ENCODE data around the gene MRTFA. TPM values are rescaled to one million over a fixed set of nuclear protein-coding genes. Genes with fewer than 3 reads are reported as not detected.

Gene MRTFA
- total RNA-seq, 1 experiment from 2014 or later, result 44.7 TPM

DNA sequence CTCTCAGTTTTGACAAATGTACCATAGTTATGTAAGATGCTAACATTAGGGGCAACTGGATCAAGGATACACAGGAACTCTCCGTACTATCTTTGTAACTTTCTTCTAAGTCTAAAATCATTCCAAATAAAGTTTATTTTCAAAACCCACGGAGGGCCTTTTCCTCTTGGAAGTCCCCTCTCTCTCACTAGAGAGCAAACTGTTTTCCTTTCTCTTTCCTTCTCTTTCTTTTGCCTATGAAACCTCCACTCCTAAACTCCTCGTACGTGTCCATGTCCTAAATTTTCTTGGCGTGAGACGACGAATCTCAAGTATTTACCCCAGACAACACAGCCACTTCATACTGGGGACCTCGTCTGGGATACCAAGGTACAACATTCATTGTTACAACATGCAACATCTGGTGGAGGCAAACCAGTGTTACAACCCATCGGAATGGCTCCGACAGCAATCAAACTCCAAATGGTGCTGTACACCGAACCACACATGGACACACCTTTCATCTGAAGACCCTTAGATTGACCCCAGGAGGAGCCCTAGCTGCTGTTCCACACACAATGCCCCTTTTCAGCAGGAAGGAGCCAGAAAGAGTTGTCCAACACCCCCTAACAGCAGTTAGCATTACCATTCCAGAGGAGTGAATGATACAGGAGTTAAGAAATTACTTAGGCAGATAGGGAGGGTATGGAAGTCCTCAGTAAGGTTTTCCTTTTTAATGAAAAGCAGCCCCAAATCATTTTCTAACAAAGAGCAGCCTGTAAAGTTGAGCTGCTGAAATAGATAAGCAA is 158.0 kb downstream of the MRTFA start:
- H3K4me1 ChIP-seq (replicated peaks; ENCODE audit: insufficient read depth), result peaks cover 46% of the 10 kb centered on the region
- no peaks in the 10 kb centered on the region for H3K27me3 ChIP-seq (ENCODE audit: insufficient read depth, low read depth)
- no TSS peak for BruUV-seq (replicated peaks)
- ChIA-PET POLR2A (ENCODE audit: unreplicated experiment) (interaction anchor here (0.7 kb wide), 1 partner anchor 31 kb away, joined by 3 read pairs; no protein-coding TSS in a partner anchor), CTCF (no interaction called here)
- TF ChIP-seq, protein P1, sequence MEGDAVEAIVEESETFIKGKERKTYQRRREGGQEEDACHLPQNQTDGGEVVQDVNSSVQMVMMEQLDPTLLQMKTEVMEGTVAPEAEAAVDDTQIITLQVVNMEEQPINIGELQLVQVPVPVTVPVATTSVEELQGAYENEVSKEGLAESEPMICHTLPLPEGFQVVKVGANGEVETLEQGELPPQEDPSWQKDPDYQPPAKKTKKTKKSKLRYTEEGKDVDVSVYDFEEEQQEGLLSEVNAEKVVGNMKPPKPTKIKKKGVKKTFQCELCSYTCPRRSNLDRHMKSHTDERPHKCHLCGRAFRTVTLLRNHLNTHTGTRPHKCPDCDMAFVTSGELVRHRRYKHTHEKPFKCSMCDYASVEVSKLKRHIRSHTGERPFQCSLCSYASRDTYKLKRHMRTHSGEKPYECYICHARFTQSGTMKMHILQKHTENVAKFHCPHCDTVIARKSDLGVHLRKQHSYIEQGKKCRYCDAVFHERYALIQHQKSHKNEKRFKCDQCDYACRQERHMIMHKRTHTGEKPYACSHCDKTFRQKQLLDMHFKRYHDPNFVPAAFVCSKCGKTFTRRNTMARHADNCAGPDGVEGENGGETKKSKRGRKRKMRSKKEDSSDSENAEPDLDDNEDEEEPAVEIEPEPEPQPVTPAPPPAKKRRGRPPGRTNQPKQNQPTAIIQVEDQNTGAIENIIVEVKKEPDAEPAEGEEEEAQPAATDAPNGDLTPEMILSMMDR (conservative IDR thresholded peaks at IDR 0.05), result no peak
- TF ChIP-seq EZH2 (IDR thresholded peaks at IDR 0.05; ENCODE audit: low read depth), result no peak
- H2AFZ ChIP-seq, result no peak overlapping the region
- no peaks in the 10 kb centered on the region for H3K36me3 ChIP-seq (ENCODE audit: low read depth)
- peak overlapping the region; percentile 5; the same call in 1 of the 2 replicates for H3K27ac ChIP-seq
- peaks cover 36% of the 10 kb centered on the region for H3K79me2 ChIP-seq (ENCODE audit: low read depth)
- peaks cover 32% of the 10 kb centered on the region for H3F3A ChIP-seq (ENCODE audit: insufficient read depth, low read depth)
- no peaks in the 10 kb centered on the region for H3K9me2 ChIP-seq (ENCODE audit: insufficient read depth)
- H3K9me3 ChIP-seq (ENCODE audit: insufficient read depth, low read depth), result no peaks in the 10 kb centered on the region
- H3K4me3 ChIP-seq, result no peak overlapping the region
- intact Hi-C loops (cut with micrococcal nuclease; ENCODE audit: unreplicated experiment), result no loop called here
- H4K20me1 ChIP-seq (ENCODE audit: insufficient read depth), result no peaks in the 10 kb centered on the region
- no peak for DNase-seq
- no peak overlapping the region for H3K4me2 ChIP-seq

DNA sequence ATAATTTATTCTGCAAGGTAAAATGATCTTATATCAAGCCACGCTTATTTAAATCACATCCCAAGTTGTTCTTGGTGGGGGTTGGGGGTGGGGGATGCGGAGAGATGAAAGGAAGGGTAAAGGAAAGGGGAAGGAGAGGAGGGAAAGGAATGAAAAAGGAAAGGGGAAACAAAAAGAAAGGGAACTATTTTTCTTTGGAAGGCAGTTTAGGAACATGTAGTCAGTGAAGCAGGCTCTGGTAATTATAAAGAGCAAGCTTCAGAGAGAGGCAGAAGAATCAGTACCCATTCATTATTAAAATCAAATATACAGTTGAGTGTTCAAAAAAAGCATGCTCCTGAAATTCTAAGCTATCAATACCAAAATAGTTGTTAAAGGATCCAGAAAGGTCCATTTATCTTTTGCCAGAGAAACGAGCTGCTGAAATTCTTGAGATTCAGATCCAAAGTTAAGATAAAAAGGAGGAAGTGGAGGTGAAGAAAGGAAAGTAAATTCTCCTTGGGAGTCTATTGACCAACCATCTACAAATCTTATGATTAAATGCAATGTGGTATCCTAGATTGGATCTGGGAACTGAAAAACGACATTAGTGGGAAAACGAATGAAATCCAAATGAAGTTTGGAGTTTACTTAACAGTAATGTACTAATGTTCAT is 158.7 kb downstream of the MRTFA start:
- Histone ChIP-seq H2AFZ (no peak overlapping the region), H3K9me2 (ENCODE audit: insufficient read depth) (no peaks in the 10 kb centered on the region), H3K36me3 (ENCODE audit: low read depth) (no peaks in the 10 kb centered on the region), H4K20me1 (ENCODE audit: insufficient read depth) (no peaks in the 10 kb centered on the region), H3K27me3 (ENCODE audit: insufficient read depth, low read depth) (no peaks in the 10 kb centered on the region), H3K4me2 (no peak overlapping the region), H3K4me3 (no peak overlapping the region), H3K27ac (peak overlapping the region; percentile 5; the same call in 1 of the 2 replicates), H3K79me2 (ENCODE audit: low read depth) (peaks cover 36% of the 10 kb centered on the region), H3K4me1 (replicated peaks; ENCODE audit: insufficient read depth) (peaks cover 43% of the 10 kb centered on the region), H3F3A (ENCODE audit: insufficient read depth, low read depth) (peaks cover 28% of the 10 kb centered on the region), H3K9me3 (ENCODE audit: insufficient read depth, low read depth) (no peaks in the 10 kb centered on the region)
- intact Hi-C loops (cut with micrococcal nuclease; ENCODE audit: unreplicated experiment), result no loop called here
- TF ChIP-seq, protein P1 (conservative IDR thresholded peaks at IDR 0.05), result no peak
- no peak for TF ChIP-seq EZH2 (IDR thresholded peaks at IDR 0.05; ENCODE audit: low read depth)
- BruUV-seq (replicated peaks), result no TSS peak
- no peak for DNase-seq
- CTCF ChIA-PET, result no interaction called here
- POLR2A ChIA-PET (ENCODE audit: unreplicated experiment), result interaction anchor here (0.7 kb wide), 1 partner anchor 32 kb away, joined by 3 read pairs; no protein-coding TSS in a partner anchor

DNA sequence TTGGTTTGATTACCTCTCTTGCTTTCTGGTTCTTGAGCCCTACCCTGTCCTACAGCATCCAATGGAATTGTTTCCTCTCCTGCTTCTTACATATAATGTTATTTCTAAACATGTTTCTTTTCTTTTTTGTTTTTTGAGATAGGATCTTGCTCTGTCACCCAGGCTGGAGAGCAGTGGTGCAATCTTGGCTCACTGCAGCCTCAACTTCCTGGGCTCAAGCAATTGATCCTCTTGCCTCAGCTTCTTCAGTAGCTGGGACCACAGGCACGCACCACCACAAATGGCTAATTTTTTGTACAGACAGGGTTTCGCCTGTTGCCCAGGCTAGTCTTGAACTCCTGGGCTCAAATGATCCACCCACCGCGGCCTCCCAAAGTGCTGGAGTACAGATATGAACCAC is 160.2 kb downstream of the MRTFA start:
- Histone ChIP-seq H3F3A (ENCODE audit: insufficient read depth, low read depth) (peaks cover 22% of the 10 kb centered on the region), H3K9me3 (ENCODE audit: insufficient read depth, low read depth) (no peaks in the 10 kb centered on the region), H3K27me3 (ENCODE audit: insufficient read depth, low read depth) (no peaks in the 10 kb centered on the region), H3K27ac (no peak overlapping the region), H3K9me2 (ENCODE audit: insufficient read depth) (no peaks in the 10 kb centered on the region), H3K79me2 (ENCODE audit: low read depth) (peaks cover 40% of the 10 kb centered on the region), H3K4me3 (no peak overlapping the region), H4K20me1 (ENCODE audit: insufficient read depth) (no peaks in the 10 kb centered on the region), H3K4me2 (no peak overlapping the region), H2AFZ (no peak overlapping the region), H3K36me3 (ENCODE audit: low read depth) (no peaks in the 10 kb centered on the region), H3K4me1 (replicated peaks; ENCODE audit: insufficient read depth) (peaks cover 30% of the 10 kb centered on the region)
- CTCF ChIA-PET, result interaction anchor here (0.6 kb wide), 1 partner anchor 10 kb away, joined by 3 read pairs; no protein-coding TSS in a partner anchor
- DNase-seq, result no peak
- POLR2A ChIA-PET (ENCODE audit: unreplicated experiment), result no interaction called here
- no peak for TF ChIP-seq EZH2 (IDR thresholded peaks at IDR 0.05; ENCODE audit: low read depth)
- TF ChIP-seq, protein P1 (conservative IDR thresholded peaks at IDR 0.05), result no peak
- BruUV-seq (replicated peaks), result no TSS peak
- intact Hi-C loops (cut with micrococcal nuclease; ENCODE audit: unreplicated experiment), result no loop called here

All from PC-9 (cell line).